ENCODE data around the gene COX20. TPM values are rescaled to one million over a fixed set of nuclear protein-coding genes. Genes with fewer than 3 reads are reported as not detected.

Gene COX20
- total and polyA plus RNA-seq, 2 of the 13 experiments (the other 11 are each of a cell fraction or from before 2014, with no cell fraction given): 34.4 to 95.8 TPM

DNA sequence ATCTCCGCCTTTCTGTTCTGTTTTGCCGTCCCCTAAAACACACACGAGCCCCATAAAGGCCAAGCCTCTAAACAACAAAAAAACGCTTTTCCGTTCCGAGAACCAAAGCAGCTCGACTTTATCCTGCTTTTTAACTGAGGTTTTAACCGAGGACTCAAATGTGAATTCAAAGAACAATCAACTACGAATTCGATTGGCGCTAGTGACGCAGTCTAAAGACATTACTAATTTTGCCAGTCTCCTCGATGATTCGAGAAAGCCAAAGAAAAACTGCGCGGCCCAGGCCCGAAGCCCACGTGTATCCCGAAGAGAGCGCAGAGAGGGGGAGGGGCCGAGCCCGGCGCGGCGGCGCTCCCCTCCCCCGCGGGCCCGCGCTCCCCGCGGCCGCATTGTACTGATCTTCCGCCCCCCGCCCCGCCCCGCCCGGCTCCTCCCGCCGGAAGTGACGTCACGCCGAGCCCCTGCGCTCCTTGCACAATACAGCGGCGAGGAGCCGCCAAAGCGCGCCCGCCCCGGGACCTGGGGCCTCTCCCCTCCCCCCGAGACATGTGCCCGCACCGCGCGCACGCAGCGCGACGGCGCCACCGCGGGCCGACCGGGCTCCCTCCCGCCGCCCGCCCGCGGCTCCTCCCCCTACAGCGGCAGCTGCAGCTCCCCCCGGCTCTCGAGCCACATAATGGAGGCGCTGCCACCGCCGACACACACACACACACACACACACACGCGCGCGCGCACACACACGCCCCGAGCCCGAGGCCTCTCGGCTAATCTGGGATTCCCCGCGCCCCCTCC lies 27.4 kb downstream of the COX20 start (continued):
- TF ChIP-seq ZNF552 (CRISPR knock-in tag; IDR thresholded peaks at IDR 0.05; ENCODE audit: borderline replicate concordance): no peak
- TF ChIP-seq ZNF335 (CRISPR knock-in tag; IDR thresholded peaks at IDR 0.05): no peak
- no peak for TF ChIP-seq JUNB (CRISPR knock-in tag; IDR thresholded peaks at IDR 0.05; ENCODE audit: borderline replicate concordance)
- TF ChIP-seq MXI1 (IDR thresholded peaks at IDR 0.05; ENCODE audit: borderline replicate concordance, low read depth, low read length): peak; percentile 97
- TF ChIP-seq, protein P1, sequence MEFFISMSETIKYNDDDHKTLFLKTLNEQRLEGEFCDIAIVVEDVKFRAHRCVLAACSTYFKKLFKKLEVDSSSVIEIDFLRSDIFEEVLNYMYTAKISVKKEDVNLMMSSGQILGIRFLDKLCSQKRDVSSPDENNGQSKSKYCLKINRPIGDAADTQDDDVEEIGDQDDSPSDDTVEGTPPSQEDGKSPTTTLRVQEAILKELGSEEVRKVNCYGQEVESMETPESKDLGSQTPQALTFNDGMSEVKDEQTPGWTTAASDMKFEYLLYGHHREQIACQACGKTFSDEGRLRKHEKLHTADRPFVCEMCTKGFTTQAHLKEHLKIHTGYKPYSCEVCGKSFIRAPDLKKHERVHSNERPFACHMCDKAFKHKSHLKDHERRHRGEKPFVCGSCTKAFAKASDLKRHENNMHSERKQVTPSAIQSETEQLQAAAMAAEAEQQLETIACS (CRISPR knock-in tag; IDR thresholded peaks at IDR 0.05): peak; percentile 87
- TF ChIP-seq ZFY (CRISPR knock-in tag; IDR thresholded peaks at IDR 0.05): peak; percentile 66
- TF ChIP-seq NCOA1 (CRISPR knock-in tag; IDR thresholded peaks at IDR 0.05): 0 out of 2 replicates have a peak, but pooled peaks have one; percentile 16
- TF ChIP-seq ZFP36 (IDR thresholded peaks at IDR 0.05; ENCODE audit: borderline replicate concordance, low read depth, low read length, partially characterized antibody): no peak
- TF ChIP-seq SETDB1 (CRISPR knock-in tag; IDR thresholded peaks at IDR 0.05; ENCODE audit: borderline replicate concordance): no peak
- TF ChIP-seq NFIB (CRISPR knock-in tag; IDR thresholded peaks at IDR 0.05; ENCODE audit: borderline replicate concordance): no peak
- 0 out of 2 replicates have a peak, but pooled peaks have one; percentile 38 for TF ChIP-seq ZFP1 (CRISPR knock-in tag; IDR thresholded peaks at IDR 0.05)
- TF ChIP-seq ZNF772 (CRISPR knock-in tag; IDR thresholded peaks at IDR 0.05): no peak; the same call in 1 of the 2 replicates
- TF ChIP-seq, protein P2, sequence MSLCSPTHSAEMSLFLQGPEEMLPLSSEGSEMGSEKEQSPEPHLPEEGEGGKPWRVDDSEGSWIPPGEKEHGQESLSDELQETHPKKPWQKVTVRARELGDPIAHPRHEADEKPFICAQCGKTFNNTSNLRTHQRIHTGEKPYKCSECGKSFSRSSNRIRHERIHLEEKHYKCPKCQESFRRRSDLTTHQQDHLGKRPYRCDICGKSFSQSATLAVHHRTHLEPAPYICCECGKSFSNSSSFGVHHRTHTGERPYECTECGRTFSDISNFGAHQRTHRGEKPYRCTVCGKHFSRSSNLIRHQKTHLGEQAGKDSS (CRISPR knock-in tag; IDR thresholded peaks at IDR 0.05; ENCODE audit: borderline replicate concordance, low read depth): no peak
- TF ChIP-seq ASH2L (IDR thresholded peaks at IDR 0.05; ENCODE audit: insufficient read length, low read depth, low read length): peak; percentile 15
- no peak for TF ChIP-seq ZNF577 (CRISPR knock-in tag; IDR thresholded peaks at IDR 0.05; ENCODE audit: borderline replicate concordance, low read depth)
- peak; percentile 93 for TF ChIP-seq ZC3H13 (CRISPR knock-in tag; IDR thresholded peaks at IDR 0.05)
- no peak for TF ChIP-seq SMARCE1 (IDR thresholded peaks at IDR 0.05; ENCODE audit: borderline replicate concordance)
- 0 out of 2 replicates have a peak, but pooled peaks have one; percentile 54 for TF ChIP-seq ARID2 (CRISPR knock-in tag; IDR thresholded peaks at IDR 0.05; ENCODE audit: borderline replicate concordance)
- 0 out of 2 replicates have a peak, but pooled peaks have one; percentile 47 for TF ChIP-seq ZNF441 (CRISPR knock-in tag; IDR thresholded peaks at IDR 0.05; ENCODE audit: borderline replicate concordance)
- TF ChIP-seq SP1 (IDR thresholded peaks at IDR 0.05): no peak
- TF ChIP-seq SP1 (CRISPR knock-in tag; IDR thresholded peaks at IDR 0.05): 0 out of 2 replicates have a peak, but pooled peaks have one; percentile 41
- no peak for TF ChIP-seq ZNF782 (CRISPR knock-in tag; IDR thresholded peaks at IDR 0.05; ENCODE audit: borderline replicate concordance)
- TF ChIP-seq AGO1 (IDR thresholded peaks at IDR 0.05; ENCODE audit: low read depth, low read length, poor library complexity, severe bottlenecking): peak; percentile 97
- TF ChIP-seq, protein P3, sequence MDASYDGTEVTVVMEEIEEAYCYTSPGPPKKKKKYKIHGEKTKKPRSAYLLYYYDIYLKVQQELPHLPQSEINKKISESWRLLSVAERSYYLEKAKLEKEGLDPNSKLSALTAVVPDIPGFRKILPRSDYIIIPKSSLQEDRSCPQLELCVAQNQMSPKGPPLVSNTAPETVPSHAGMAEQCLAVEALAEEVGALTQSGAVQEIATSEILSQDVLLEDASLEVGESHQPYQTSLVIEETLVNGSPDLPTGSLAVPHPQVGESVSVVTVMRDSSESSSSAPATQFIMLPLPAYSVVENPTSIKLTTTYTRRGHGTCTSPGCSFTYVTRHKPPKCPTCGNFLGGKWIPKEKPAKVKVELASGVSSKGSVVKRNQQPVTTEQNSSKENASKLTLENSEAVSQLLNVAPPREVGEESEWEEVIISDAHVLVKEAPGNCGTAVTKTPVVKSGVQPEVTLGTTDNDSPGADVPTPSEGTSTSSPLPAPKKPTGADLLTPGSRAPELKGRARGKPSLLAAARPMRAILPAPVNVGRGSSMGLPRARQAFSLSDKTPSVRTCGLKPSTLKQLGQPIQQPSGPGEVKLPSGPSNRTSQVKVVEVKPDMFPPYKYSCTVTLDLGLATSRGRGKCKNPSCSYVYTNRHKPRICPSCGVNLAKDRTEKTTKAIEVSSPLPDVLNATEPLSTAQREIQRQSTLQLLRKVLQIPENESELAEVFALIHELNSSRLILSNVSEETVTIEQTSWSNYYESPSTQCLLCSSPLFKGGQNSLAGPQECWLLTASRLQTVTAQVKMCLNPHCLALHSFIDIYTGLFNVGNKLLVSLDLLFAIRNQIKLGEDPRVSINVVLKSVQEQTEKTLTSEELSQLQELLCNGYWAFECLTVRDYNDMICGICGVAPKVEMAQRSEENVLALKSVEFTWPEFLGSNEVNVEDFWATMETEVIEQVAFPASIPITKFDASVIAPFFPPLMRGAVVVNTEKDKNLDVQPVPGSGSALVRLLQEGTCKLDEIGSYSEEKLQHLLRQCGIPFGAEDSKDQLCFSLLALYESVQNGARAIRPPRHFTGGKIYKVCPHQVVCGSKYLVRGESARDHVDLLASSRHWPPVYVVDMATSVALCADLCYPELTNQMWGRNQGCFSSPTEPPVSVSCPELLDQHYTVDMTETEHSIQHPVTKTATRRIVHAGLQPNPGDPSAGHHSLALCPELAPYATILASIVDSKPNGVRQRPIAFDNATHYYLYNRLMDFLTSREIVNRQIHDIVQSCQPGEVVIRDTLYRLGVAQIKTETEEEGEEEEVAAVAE (CRISPR knock-in tag; IDR thresholded peaks at IDR 0.05; ENCODE audit: borderline replicate concordance): 0 out of 2 replicates have a peak, but pooled peaks have one; percentile 17

All from HepG2 (cell line).